HepG2 (cell line): ENCODE data around the gene MNT. TPM values are rescaled to one million over a fixed set of nuclear protein-coding genes. Genes with fewer than 3 reads are reported as not detected.

ENCODE experiments used
- ATAC-seq: fragments of 200-7000 bp; cut with Tn5 transposase; 3 replicates; pipeline ENCODE4 v1.9.1; 2020; ENCODE audit warnings: mild to moderate bottlenecking, moderate library complexity
- BruUV-seq: library from RNA; stranded (reverse); fragments of 400-500 nt; replicated peaks from 2 replicates; lab custom pipeline; 2021; lab: Mats Ljungman, UMichigan
- CTCF ChIA-PET: fragments of 300-600 bp; formaldehyde crosslinking; extraction: SDS; loops from one replicate; lab custom pipeline; 2021; ENCODE audit warnings: low total read pairs, inconsistent platforms, low intra/inter-chr PET ratio; lab: Yijun Ruan, JAX
- POLR2A ChIA-PET: fragments of 350-600 bp; sonication (Branson Sonifier 250); formaldehyde crosslinking; loops from one replicate; lab custom pipeline; 2020; ENCODE audit warnings: antibody characterized with exemption, inconsistent platforms; lab: Yijun Ruan, JAX
- DNase-seq: peaks from one replicate; pipeline ENCODE4 v3.0.0-alpha.2; 2015; ENCODE audit warnings: low spot score
- FAIRE-seq: peaks from 3 replicates; lab custom pipeline; 2011; peaks lifted over from hg19 to GRCh38; lab: Jason Lieb, UNC
- H2AFZ ChIP-seq: one replicate; pipeline ENCODE4 v1.6.1; 2011; ENCODE audit warnings: low read length, inconsistent platforms
- H3K27ac ChIP-seq: fragments of 300-600 bp; 3 replicates; pipeline ENCODE4 v1.8.0; 2011; ENCODE audit warnings: mixed run types, mild to moderate bottlenecking, mixed read lengths, low read length, inconsistent platforms; ENCODE audit not compliant: insufficient read depth; ENCODE audit errors: extremely low read length
- H3K27me3 ChIP-seq, 2 experiments: fragments of 200-600 bp in 1 of 2; 2 replicates in 1 of 2; 3 replicates in 1 of 2; pipeline versions ENCODE4 v1.6.0 to v1.8.0; 2011; ENCODE audit warnings: low read length in 2 of 2, mild to moderate bottlenecking in 2 of 2, moderate library complexity in 2 of 2, inconsistent platforms in 1 of 2; ENCODE audit not compliant: insufficient read depth in 2 of 2, control insufficient read depth in 1 of 2
- H3K36me3 ChIP-seq, 2 experiments: fragments of 200-600 bp in 1 of 2; replicated peaks in 1 of 2; 2 replicates in 1 of 2; 3 replicates in 1 of 2; pipeline versions ENCODE4 v1.5.1 to v1.8.0; 2011; ENCODE audit warnings: low read length in 2 of 2, inconsistent platforms in 1 of 2; ENCODE audit not compliant: insufficient read depth in 2 of 2, control insufficient read depth in 1 of 2
- H3K4me1 ChIP-seq: 2 replicates; pipeline ENCODE4 v1.5.1; 2012; ENCODE audit warnings: low read length, inconsistent platforms; ENCODE audit not compliant: insufficient read depth
- H3K4me2 ChIP-seq: 2 replicates; pipeline ENCODE4 v1.6.0; 2011; ENCODE audit warnings: low read depth, low read length, inconsistent platforms
- H3K4me3 ChIP-seq, 3 experiments: fragments of 200-600 bp in 1 of 3; sonication (generic), shearing (Covaris generic) in 1 of 3; replicated peaks in 1 of 3; 2 replicates each; pipeline ENCODE4 v1.5.1; 2011 to 2016; ENCODE audit warnings: low read length in 3 of 3, inconsistent platforms in 2 of 3, low read depth in 2 of 3, mild to moderate bottlenecking in 2 of 3, control low read depth in 1 of 3, mixed read lengths in 1 of 3; ENCODE audit not compliant: insufficient read depth in 1 of 3
- H3K79me2 ChIP-seq: one replicate; pipeline ENCODE4 v1.6.1; 2011; ENCODE audit warnings: low read length, inconsistent platforms; ENCODE audit not compliant: insufficient read depth
- H3K9ac ChIP-seq: 2 replicates; pipeline ENCODE4 v1.6.0; 2011; ENCODE audit warnings: mild to moderate bottlenecking, low read depth, low read length, inconsistent platforms; ENCODE audit not compliant: insufficient read depth
- H3K9me3 ChIP-seq: 2 replicates; pipeline ENCODE4 v1.5.1; 2012; ENCODE audit warnings: mild to moderate bottlenecking, low read length
- H4K20me1 ChIP-seq: 2 replicates; pipeline ENCODE4 v1.6.0; 2011; ENCODE audit warnings: inconsistent platforms, mild to moderate bottlenecking, low read length, moderate library complexity; ENCODE audit not compliant: insufficient read depth
- RELA ChIP-seq: sonication (generic); formaldehyde crosslinking; IDR thresholded peaks from 2 replicates; pipeline ENCODE4 v1.4.0; 2020; ENCODE audit warnings: missing genetic modification reagents
- SIX4 ChIP-seq: sonication (generic); formaldehyde crosslinking; IDR thresholded peaks from 2 replicates; pipeline ENCODE4 v1.4.0; 2020; ENCODE audit warnings: missing genetic modification reagents
- SRY ChIP-seq: sonication (generic); formaldehyde crosslinking; IDR thresholded peaks from 2 replicates; pipeline ENCODE4 v1.8.0; 2022; ENCODE audit warnings: mild to moderate bottlenecking, missing genetic modification reagents
- YEATS2 ChIP-seq: sonication (generic); formaldehyde crosslinking; IDR thresholded peaks from 2 replicates; pipeline ENCODE4 v1.4.0; 2020; ENCODE audit warnings: missing genetic modification reagents, borderline replicate concordance
- ZNF30 ChIP-seq: sonication (generic); formaldehyde crosslinking; IDR thresholded peaks from 2 replicates; pipeline ENCODE4 v1.5.0; 2020; ENCODE audit warnings: mild to moderate bottlenecking, missing genetic modification reagents
- ZNF564 ChIP-seq: sonication (generic); formaldehyde crosslinking; IDR thresholded peaks from 2 replicates; pipeline ENCODE4 v1.8.1; 2023; ENCODE audit warnings: mild to moderate bottlenecking, missing genetic modification reagents
- ZNF672 ChIP-seq: sonication (generic); formaldehyde crosslinking; IDR thresholded peaks from 2 replicates; pipeline ENCODE4 v1.8.1; 2022; ENCODE audit warnings: missing genetic modification reagents
- WGBS: methylation state at CpG from one replicate; pipeline ENCODE4 v1.1.6; 2017; ENCODE audit warnings: low lambda C conversion rate; 5-methylcytosine and 5-hydroxymethylcytosine counted together
- in situ Hi-C: cut with HindIII; loops from 2 replicates; pipeline ENCODE4 v1.10.0; 2017; ENCODE audit warnings: low pct_unique_long_range_greater_than_20kb; ENCODE audit not compliant: extremely low pct_ligation_motif_present
- intact Hi-C: fragments of 100-400 bp; cut with micrococcal nuclease; formaldehyde crosslinking; loops from one replicate; pipeline ENCODE4 v1.10.0; 2022; ENCODE audit not compliant: unreplicated experiment
- polyA plus RNA-seq, 8 experiments: library from polyadenylated mRNA; depleted of rRNA in 3 of 8; stranded (reverse) in 7 of 8; unstranded in 1 of 8; fragments of >200 nt; fragmentation: Illumina TruSeq in 4 of 8; extraction: Trizol in 4 of 8; gene quantifications; 2 replicates each; pipeline versions ENCODE4 v1.2.1 to v1.2.3, GENCODE V29; 2011 to 2016; ENCODE audit warnings: low read depth in 4 of 8, missing spikeins in 1 of 8, mixed read lengths in 1 of 8; ENCODE audit not compliant: insufficient read depth in 1 of 8
- total RNA-seq, 5 experiments: library from RNA; depleted of rRNA; stranded (reverse); fragments of >200 nt; fragmentation: Illumina TruSeq; extraction: Trizol; gene quantifications; 2 replicates each; pipeline ENCODE4 v1.2.3, GENCODE V29; 2016; ENCODE audit warnings: low read depth in 1 of 5

The MNT gene
- total and polyA plus RNA-seq, 2 of the 13 experiments (the other 11 are each of a cell fraction or from before 2014, with no cell fraction given) = 2.1 to 3.5 TPM

GRCh38 chr17:2347805-2348685 lies 52.8 kb downstream of the MNT start (continued):
- TF ChIP-seq SIX4 (peak; percentile 97), RELA (CRISPR knock-in tag) (no peak), ZNF564 (CRISPR knock-in tag) (no peak)

GRCh38 chr17:2346475-2346874 lies 54.4 kb downstream of the MNT start:
- Histone ChIP-seq H3K79me2 (no peaks in the 10 kb centered on the region), H3K4me3 (no peak overlapping the region), H3K9me3 (no peaks in the 10 kb centered on the region), H4K20me1 (no peaks in the 10 kb centered on the region), H3K27ac (no peak overlapping the region), H3K4me1 (peaks cover 16% of the 10 kb centered on the region), H2AFZ (no peak overlapping the region), H3K4me2 (no peak overlapping the region), H3K36me3 (peaks cover 6 to 15% of the 10 kb centered on the region in 2 experiments; a peak in 3 of 5 replicates), H3K9ac (no peak overlapping the region), H3K27me3 (no peaks in the 10 kb centered on the region)
- ChIA-PET POLR2A (interaction anchor here (0.9 to 2.1 kb wide), 3 partner anchors 8 to 10 kb away, joined by 4 to 10 read pairs (median 5); partner anchors contain the start of gene TSR1), CTCF (no interaction called here)
- BruUV-seq = no TSS peak
- FAIRE-seq (no peak), ATAC-seq (no peak), DNase-seq (no peak)
- in situ Hi-C loops = no loop called here
- WGBS = 100% methylated on average over 7 of the region's 8 CpGs
- intact Hi-C loops = no loop called here
- no peak for TF ChIP-seq SRY (CRISPR knock-in tag)
- TF ChIP-seq ZNF672 (CRISPR knock-in tag) = no peak
- TF ChIP-seq YEATS2 = no peak
- TF ChIP-seq ZNF30 = no peak
